H1 (cell line): ENCODE data around the gene RUFY3. TPM values are rescaled to one million over a fixed set of nuclear protein-coding genes. Genes with fewer than 3 reads are reported as not detected.

Experiments
- CHD1 ChIP-seq: IDR thresholded peaks from 2 replicates; pipeline ENCODE4 v1.6.1; 2012; ENCODE audit warnings: low read depth, low read length, improper control_type of control experiment
- EGR1 ChIP-seq: IDR thresholded peaks from 2 replicates; pipeline ENCODE4 v1.6.1; 2011; ENCODE audit warnings: low read depth, low read length, borderline replicate concordance
- POLR2A ChIP-seq, 2 experiments: IDR thresholded peaks; 1 replicate in 1 of 2; 2 replicates in 1 of 2; pipeline ENCODE4 v1.6.1; 2011; ENCODE audit warnings: low read depth in 2 of 2, low read length in 2 of 2, mild to moderate bottlenecking in 2 of 2; ENCODE audit errors: control extremely low read depth in 1 of 2
- SP1 ChIP-seq: IDR thresholded peaks from 2 replicates; pipeline ENCODE4 v1.6.1; 2011; ENCODE audit warnings: low read depth, low read length
- YY1 ChIP-seq: IDR thresholded peaks from 2 replicates; pipeline ENCODE4 v1.6.1; 2011; ENCODE audit warnings: low read depth, mild to moderate bottlenecking, low read length
- polyA plus RNA-seq, 7 experiments: library from polyadenylated mRNA; depleted of rRNA in 3 of 7; stranded (reverse) in 5 of 7; unstranded in 2 of 7; fragments of >200 nt in 5 of 7; fragments of 200-250 nt in 2 of 7; gene quantifications; 1 replicate in 5 of 7; 2 replicates in 1 of 7; 4 replicates in 1 of 7; pipeline versions ENCODE4 v1.2.1 to v1.2.3, GENCODE V29; 2011 to 2013; ENCODE audit warnings: missing spikeins in 2 of 7, mixed read lengths in 2 of 7
- total RNA-seq: library from RNA; stranded (reverse); fragmentation: NEBNext Ultra II Directional; extraction: Animal tissue kit (Norgen Biotek cat#: 25700); gene quantifications from 2 replicates; pipeline ENCODE4 v1.2.1, GENCODE V29; 2021
- TF ChIP-seq, protein P1 (sequence below): IDR thresholded peaks from 2 replicates; pipeline ENCODE4 v1.6.1; 2012; ENCODE audit warnings: low read length, inconsistent platforms
- TF ChIP-seq, protein P2 (sequence below): IDR thresholded peaks from 2 replicates; pipeline ENCODE4 v1.6.1; 2011; ENCODE audit warnings: low read length, improper control_type of control experiment

The RUFY3 gene
- total and polyA plus RNA-seq, 2 of the 8 experiments (the other 6 are each of a cell fraction or from before 2014, with no cell fraction given) = 7.8 to 33.1 TPM

GRCh38 chr4:70734971-70735370 is 13.2 kb downstream of the RUFY3 start (continued):
- TF ChIP-seq, protein P1, sequence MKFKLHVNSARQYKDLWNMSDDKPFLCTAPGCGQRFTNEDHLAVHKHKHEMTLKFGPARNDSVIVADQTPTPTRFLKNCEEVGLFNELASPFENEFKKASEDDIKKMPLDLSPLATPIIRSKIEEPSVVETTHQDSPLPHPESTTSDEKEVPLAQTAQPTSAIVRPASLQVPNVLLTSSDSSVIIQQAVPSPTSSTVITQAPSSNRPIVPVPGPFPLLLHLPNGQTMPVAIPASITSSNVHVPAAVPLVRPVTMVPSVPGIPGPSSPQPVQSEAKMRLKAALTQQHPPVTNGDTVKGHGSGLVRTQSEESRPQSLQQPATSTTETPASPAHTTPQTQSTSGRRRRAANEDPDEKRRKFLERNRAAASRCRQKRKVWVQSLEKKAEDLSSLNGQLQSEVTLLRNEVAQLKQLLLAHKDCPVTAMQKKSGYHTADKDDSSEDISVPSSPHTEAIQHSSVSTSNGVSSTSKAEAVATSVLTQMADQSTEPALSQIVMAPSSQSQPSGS = no peak
- TF ChIP-seq CHD1 (no peak), SP1 (no peak), EGR1 (no peak), YY1 (no peak), POLR2A (IDR thresholded peaks at IDR 0.05; ENCODE audit: control extremely low read depth in 1 of 2, low read depth in 2 of 2, low read length in 2 of 2) (no peak)
- TF ChIP-seq, protein P2, sequence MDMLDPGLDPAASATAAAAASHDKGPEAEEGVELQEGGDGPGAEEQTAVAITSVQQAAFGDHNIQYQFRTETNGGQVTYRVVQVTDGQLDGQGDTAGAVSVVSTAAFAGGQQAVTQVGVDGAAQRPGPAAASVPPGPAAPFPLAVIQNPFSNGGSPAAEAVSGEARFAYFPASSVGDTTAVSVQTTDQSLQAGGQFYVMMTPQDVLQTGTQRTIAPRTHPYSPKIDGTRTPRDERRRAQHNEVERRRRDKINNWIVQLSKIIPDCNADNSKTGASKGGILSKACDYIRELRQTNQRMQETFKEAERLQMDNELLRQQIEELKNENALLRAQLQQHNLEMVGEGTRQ = no peak
